HG02970 (cell line): ENCODE measurements around the gene ITGAV.
A peak's percentile ranks its signal among the peaks of the same experiment; 100 is the strongest.

ENCODE experiments used
- ATAC-seq: cut with Tn5 transposase; IDR thresholded peaks from one replicate; pipeline ENCODE4 v1.9.1; 2021; ENCODE audit warnings: mild to moderate bottlenecking, moderate library complexity, moderate number of reproducible peaks; ENCODE audit not compliant: unreplicated experiment, low FRiP score

ITGAV gene

DNA sequence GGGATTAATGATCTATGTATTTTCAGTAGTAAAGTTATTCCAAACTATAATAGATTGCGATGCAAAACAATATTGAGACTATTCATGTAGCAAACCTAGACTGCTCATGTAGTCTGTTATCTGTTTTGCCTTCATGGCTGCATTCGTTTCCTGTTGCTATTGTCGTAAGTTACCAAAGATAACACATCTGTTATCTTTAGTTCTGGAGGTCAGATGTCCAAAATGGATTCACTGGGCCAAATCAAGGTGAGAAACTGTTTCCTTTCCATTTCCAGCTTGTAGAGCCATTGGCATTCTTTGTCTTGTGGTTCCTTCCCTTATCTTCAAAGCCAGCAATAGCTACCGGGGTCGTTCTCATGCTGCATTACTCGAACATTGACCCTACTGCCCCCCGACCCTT, 20.9 kb downstream of the ITGAV start:
- no peak for ATAC-seq

DNA sequence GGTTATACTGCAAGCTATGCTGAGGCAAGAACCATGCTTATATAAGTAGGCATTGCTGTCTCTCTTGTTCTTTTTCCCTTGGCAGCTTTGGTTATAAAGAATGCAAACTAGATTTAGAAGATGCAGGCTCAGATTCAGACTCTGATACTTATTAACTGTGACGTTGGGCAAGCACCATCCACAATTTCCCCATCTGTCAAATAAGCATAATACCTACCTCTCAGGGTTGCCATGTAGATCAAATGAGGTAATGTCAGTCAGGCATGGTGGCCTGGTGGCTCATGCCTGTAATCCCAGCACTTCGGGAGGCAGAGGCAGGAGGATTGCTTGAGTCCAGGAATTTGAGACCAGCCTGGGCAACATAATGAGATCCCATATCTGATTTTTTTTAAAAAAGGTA, 21.7 kb downstream of the ITGAV start:
- no peak for ATAC-seq

DNA sequence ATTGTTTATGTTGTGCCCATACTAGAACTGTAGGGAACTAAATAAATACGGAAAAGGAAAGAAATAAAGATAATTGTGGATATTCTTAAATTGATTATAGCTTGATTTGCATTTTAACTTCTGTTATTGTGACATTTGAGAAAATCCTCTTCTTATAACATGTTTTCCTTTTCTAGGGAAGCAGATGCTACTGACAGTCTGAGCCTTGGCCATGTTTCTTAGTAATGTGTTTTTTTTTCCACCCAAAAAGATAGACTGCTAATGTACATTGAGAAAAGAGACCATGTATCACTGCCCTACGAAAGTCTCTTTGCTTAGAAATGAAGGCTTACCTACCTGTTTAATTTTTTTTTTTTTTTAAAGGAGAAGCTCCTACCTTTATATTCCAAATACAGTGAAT, 22.2 kb downstream of the ITGAV start:
- no peak for ATAC-seq

DNA sequence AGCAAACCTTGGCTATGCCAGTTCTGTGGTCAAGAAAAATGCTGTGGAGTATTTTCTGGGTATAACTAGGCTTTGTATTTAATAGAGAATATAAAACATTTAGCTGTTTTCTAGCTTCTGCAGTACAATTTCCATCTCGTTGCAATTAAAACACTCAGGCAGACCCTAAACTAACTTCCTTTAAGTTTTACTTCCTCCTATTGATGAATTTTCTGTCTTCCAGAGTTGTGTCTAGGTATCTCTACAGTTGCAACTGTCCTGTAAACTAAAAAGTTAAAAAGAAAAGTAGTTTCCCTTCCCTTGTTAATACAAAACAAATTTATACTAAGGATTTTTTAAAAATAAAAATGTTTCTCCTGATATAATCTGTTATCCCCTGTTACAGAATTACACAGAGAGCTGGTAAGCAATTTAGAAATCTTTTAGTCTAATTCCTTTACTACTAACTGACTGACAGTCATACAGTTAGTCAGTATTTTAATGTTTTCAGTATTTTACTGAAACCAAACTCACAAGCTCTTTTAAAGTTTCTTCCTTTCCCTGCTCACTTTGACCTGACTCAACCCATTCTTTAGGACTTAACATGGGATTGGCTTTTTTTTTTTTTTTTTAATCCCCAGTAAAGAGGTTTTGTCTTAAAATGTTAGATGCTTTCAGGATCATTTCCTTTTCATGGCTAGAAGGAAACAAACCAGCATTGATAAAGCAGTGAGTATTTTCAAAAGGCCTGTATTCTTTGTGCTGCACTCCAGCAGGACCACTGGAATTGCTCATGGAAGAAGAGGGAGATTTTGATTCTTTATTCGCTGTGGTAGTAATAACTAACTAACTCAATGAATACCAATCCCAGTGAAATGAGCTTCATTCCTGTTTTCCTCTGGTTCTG, 22.9 kb downstream of the ITGAV start:
- no peak for ATAC-seq

DNA sequence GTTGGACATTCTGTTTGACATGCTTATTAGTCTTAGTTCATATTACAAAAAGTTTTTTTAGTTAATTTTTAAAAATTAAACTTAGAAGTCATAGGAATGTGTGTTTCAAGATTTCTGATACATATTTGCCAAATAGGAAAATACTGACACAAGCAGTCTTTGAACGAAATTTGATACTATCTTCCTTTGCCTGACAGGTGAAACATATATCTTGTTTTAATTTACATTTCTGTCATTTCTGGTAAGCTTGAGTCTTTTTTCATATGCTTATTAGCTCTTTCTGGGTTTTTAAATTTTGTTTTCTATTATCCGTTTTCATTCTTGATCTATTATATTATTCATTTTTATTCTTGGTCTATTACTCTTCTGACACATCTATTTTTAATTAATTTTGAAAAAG, 24.5 kb downstream of the ITGAV start:
- no peak for ATAC-seq

DNA sequence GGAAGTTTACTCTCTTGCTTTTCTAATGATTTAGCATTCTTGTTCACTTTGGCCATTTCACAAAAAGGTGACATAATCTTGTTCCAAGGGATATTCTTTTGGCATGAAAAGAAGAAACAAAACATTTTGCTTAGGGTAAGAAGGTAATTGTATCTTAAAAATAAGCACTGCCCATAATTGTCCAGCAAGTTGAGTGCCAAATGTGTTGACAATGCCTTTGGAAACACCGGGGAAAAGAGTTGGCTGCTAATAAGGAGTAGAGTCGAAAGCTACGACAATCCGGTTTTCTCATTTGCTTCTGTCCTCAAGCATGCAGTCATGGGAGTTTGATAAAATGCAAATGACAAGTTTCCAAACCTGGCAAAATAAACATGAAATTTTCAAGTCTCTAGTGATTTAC, 27.3 kb downstream of the ITGAV start:
- ATAC-seq = no peak

DNA sequence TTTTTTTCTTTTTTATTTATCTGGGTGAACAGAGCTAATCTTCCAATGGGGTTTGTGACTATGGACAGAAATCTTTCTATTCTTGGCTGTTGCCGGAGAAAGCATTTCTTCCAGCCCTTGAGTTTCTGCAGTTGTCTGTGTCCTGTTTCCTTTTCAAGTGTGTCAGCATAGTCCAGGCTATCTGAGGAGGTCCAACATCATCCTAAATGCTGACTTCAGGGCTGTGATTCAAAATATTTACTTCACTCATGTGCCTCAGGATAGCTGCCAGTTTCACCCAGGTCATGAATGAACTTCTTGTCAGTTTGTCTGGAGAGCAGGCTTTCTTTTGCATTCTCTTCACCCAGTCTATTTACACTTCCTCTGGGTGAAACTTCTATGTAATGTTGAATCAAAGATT, 27.9 kb downstream of the ITGAV start:
- ATAC-seq = no peak

DNA sequence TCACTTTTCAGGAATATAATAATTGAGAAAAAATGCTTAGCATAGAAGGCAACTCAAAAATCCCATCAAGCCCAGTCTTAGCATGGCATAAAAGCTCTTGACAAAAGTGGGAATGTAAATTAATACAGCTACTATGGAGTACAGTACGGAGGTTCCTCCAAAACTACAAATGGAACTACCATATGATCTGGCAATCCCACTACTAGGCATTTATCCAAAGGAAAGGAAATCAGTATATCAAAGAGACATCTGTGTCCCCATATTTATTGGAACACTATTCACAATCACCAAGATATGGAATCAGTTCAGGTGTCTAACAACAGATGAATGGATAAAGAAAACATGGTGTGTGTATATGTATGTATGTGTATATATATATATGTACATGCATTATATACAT, 28.8 kb downstream of the ITGAV start:
- no peak for ATAC-seq

DNA sequence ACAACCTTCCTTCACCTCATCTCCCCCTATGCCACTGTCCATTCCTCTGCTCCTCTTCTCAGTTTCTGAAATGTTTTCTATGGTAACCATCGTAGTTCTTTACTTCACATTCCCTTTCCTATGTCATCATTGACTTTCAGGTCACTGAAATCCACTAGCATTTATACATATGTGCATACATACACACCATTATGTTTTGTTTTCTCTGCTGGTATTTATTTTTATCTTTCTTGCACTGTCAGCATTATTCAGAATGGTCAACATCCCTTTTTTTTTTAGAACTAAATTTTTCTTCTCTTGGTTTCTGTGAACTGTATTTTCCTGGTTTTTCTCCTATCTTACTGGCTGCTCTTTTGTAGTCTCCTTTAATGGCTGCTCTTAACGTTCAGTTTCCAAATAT, 33.2 kb downstream of the ITGAV start:
- no peak for ATAC-seq

DNA sequence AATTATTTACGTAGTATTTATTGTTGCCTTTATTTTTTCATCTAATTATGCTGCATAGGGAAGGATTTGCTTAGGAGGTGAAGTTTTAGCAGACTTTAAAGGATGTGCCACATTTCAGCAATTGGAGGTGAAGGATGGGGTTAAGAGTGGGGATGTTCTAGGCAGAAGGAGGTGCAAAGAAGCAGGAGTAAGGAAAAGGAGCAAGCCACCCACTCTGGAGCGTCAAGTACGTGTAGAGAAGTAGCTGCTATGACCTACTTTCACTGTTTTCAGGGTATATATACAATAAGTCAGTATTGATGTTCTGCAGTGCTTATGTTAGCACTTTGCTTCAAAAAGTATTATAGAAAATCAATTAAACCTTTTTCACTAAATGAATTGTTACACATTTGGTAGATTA, 34.4 kb downstream of the ITGAV start:
- ATAC-seq = no peak

DNA sequence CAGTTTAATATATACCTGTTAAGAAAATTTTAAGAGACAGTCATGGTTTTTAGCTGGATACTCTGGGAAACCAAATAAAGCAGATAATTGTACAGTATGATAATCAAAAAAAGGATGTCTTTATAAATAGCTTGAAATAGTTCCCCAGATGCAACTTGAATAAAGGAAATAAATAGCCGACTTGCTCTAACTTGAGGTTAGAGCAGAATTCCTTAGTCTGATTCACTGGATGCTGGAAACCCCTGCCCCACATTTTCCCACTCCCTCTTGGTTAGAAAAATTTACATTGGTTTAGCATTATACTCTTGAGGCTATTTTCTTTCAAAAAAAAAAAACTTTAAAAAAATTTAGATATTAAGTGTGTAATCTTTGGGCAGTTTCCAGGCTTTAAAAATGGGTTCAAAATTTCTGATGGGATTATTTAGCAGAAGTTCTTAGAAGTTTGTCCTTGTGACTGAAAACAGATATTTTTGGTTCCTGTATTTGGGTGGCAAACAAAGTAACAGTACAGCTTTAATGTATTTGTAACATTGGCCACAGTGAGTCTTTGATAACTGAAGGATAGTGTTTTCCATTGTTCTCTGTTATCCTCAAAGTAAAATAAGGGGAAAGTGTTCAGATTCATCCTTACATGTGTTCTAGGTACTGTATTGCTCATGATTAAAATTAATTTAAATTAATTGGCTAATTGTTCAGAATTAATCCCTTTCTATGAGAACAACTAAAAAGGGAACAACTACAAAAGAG, 39.6 kb downstream of the ITGAV start:
- ATAC-seq = no peak

DNA sequence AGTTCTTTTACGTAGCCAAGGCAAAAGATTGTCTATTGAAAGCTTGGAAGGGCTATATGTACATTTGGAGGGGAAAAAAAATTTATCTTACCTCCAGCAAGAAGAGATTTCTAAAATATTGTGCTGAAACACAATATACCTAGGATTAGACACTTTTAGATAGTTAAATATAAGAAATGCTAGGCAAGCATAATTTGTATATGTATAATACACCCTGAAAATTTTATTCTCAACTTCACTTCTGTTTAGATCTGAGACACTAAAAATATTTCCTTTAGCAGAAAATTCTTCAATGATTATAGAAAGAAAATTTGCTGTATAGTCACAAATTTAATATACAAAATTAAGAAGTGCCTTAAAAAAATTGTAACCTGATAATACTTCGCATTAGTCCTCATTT, 42.6 kb downstream of the ITGAV start:
- no peak for ATAC-seq

DNA sequence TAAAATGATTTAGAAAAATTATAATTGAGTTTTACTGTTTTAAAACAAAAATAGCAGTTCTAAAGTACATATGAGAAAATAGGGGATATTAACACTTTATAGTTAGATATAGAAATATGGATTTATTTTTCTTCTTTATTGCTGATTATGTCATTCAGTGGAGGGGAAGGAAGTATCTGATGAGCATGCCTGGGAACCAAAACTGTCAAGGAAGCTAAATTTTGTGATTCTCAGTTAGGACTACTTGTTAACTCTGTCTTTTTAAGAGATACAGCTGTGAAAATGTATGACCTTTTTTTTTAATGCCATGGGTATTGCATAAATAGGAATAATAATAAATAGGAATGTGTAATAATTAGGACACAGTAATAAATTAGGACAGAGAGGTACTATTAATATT, 44.8 kb downstream of the ITGAV start:
- ATAC-seq = no peak

DNA sequence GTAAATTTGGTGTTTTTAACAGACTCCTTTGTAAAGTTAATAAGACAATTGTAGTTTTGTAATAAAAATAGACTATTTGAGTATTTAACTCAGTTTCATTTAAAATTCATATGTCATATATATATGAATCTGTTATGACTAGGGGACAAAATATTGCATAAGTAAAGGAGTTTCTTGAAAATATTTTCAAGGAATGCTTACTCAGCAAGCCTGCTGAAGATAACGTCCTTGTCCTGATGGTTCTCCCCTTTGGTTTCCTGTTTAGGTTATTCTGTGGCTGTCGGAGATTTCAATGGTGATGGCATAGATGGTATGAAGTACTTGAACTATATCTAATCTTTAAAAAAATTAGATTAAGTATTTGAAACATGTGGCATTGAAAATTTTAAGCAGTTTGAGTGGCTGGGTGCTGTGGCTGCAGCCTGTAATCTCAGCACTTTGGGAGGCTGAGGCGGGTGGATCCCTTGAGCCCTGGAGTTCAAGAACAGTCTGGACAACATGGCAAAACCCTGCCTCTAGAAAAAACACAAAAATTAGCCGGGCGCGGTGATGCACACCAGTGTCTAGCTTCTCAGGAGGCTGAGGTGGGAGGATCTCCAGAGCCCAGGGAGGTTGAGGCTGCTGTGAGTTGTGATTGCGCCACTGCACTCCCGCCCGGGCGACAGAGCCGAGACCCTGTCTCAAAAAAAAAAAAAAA, 47.1 kb downstream of the ITGAV start:
- no peak for ATAC-seq

DNA sequence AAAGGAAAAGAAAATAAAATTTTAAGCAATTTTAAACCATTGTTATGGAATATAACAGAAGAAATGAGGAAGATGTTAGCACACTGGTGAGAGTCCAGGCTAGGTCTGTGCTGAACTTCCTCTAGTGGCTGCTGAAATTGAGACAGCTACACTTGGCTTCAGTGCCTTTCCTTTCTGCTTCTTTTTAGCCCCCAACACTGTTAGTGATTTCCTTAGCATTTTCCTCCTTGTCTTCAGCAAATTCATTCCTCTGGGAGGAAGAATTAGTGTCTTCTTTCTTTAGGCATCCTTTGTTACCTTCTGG, 47.6 kb downstream of the ITGAV start:
- no peak for ATAC-seq

DNA sequence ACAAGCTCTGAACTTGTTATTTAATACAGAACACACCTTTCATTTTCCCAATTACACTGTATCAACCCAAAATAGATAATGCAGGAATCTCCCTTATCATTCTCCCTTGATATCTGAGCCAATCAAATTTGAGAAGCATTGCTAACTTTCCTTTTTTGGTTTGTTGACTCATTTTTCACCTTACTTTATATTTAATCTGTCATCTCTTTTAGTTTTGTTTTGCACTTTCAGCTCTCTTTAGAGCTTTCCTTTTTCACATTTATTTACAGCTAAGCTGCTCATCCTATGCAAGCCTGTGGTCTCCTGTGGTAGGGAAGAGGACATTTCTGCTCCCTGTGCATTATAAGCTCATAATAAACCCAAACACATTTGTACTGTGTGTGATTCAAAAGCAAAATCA, 50.1 kb downstream of the ITGAV start:
- ATAC-seq = no peak

DNA sequence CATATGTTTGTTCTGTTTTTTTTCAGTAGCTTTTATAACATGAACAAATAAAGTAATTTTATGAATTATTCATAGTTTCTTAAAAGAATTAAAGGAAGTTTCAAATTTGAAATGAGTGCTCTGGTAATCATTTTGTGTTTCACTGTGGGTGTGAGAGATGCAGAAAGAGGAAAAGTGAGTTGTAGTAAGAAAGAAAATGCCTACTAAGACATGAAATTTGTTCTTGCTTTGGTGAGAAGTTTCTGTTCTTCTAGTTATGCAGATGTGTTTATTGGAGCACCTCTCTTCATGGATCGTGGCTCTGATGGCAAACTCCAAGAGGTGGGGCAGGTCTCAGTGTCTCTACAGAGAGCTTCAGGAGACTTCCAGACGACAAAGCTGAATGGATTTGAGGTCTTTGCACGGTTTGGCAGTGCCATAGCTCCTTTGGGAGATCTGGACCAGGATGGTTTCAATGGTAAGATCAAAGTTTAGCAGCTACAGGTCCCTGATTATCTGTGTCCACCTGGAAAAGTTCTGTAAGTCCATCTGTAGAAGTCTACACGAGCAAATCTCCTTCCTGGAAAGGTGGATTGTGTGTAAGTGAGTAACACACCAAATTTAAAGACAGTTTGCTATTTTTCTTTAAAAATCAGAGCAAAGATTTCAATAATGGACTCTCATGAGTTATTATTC, 51.4 kb downstream of the ITGAV start:
- peak; percentile 15 for ATAC-seq

DNA sequence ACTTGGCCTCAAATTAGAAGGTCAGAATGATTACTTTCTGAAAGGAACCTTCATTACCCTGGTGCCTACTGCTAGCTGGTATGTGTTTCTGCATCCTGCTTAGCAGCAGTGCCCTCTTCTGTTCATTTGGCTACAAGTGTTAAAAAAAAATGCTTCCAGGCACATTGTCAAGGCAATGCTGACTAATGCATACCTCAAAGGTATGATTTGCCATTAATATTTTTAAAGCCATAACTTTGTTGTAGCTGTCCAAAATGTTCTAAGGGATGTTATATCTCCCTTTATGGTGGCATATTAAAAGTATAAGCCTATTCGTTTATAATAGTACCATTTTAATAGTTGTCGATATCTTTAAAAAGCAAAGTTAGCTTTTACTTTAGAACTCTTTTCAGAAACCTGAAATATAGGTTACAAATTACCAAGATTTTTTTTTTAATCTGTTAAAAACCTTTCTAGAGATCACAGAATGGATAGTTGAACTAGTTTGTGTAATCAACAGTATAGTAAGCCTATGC, 52.0 kb downstream of the ITGAV start:
- peak; percentile 63 for ATAC-seq

DNA sequence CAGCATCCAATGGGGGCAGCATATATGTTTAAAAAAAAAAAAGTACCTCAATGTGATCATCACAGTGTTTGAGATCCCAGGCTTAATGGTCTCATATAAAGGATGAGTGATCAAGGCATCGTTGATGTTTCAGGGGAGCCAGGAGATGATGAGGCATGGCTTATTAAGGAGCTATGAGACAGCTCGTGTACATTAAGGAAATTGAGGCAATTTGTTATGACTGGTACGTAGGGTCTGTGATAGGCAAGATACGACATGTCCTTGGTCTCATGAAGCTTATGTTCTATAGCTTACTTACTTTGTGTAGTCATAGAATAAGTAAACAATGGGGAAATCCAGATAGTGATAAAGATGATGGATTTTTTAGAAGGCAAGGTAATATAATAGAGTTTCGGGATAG, 54.9 kb downstream of the ITGAV start:
- no peak for ATAC-seq

DNA sequence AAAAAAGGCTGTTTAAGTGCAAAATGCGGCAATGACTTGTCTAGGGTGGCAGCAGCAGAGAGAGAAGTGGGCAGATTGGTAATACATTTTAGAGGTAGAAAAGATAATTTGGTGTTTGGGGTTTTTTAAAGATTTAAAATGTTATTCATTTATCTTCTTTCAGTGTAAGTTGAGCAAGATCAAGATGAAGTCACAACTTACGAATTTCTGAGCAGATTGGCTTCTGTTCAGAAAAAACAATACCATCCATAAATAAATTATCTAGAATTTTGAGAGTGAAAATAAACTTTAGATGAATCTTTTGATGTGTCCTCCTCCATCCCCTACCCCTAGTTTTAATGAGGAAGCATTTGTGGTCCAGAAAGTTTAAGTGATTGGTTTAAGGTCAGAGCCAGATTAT, 56.1 kb downstream of the ITGAV start:
- ATAC-seq = no peak

DNA sequence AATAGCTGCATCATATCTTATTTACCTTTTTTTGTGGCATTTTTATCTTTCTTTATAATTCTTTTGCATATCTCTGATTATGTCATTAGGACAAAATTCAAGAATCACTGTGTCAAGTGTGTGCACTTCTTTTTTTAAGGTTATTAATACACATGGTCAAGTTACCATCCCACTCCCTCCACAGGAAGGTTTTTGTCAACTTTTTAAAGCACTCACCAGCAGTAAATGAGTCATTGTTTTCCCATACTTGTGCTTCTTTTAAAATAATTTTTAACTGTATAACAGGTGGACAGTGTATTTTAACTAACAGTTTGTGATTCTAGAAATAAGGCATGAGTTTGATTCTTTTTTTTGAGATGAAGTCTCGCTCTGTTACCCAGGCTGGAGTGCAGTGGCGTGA, 58.3 kb downstream of the ITGAV start:
- ATAC-seq = no peak
